IMR-90 (cell line): Measurements from ENCODE around the gene FAM124A. TPM values are rescaled to one million over a fixed set of nuclear protein-coding genes. Genes with fewer than 3 reads are reported as not detected.

Experiments used
- ATAC-seq: fragments of 200-7000 bp; cut with Tn5 transposase; 2 replicates; pipeline ENCODE4 v1.9.1; 2020; ENCODE audit warnings: low read depth, mild to moderate bottlenecking, moderate library complexity
- BruUV-seq: library from RNA; stranded (reverse); fragments of 400-500 nt; replicated peaks from 2 replicates; lab custom pipeline; 2021; lab: Mats Ljungman, UMichigan
- CTCF ChIA-PET: fragments of 300-600 bp; formaldehyde crosslinking; extraction: SDS; loops from one replicate; lab custom pipeline; 2021; ENCODE audit warnings: antibody characterized with exemption; lab: Yijun Ruan, JAX
- POLR2A ChIA-PET: fragments of 300-600 bp; sonication (Branson Sonifier 250); formaldehyde crosslinking; loops from one replicate; lab custom pipeline; 2022; ENCODE audit warnings: antibody characterized with exemption; ENCODE audit not compliant: unreplicated experiment; lab: Charles Lee
- DNase-seq: peaks from one replicate; pipeline ENCODE4 v3.0.0; 2013
- H2AFZ ChIP-seq: replicated peaks from 2 replicates; pipeline ENCODE3; 2013; ENCODE audit warnings: low read length, mild to moderate bottlenecking; ENCODE audit not compliant: poor library complexity
- H2AK5ac ChIP-seq: 2 replicates; pipeline ENCODE4 v1.6.1; 2013; ENCODE audit warnings: low read depth, low read length, inconsistent platforms
- H2AK9ac ChIP-seq: replicated peaks from 2 replicates; pipeline ENCODE3; 2013; ENCODE audit warnings: mild to moderate bottlenecking, low read depth, low read length, moderate library complexity; ENCODE audit not compliant: poor library complexity
- H2BK120ac ChIP-seq: 2 replicates; pipeline ENCODE4 v1.6.1; 2013; ENCODE audit warnings: low read depth, low read length, inconsistent platforms
- H2BK15ac ChIP-seq: 3 replicates; pipeline ENCODE4 v1.6.1; 2013; ENCODE audit warnings: low read depth, low read length, inconsistent platforms
- H2BK20ac ChIP-seq: 2 replicates; pipeline ENCODE4 v1.6.1; 2013; ENCODE audit warnings: low read depth, mild to moderate bottlenecking, inconsistent platforms, low read length, moderate library complexity
- H2BK5ac ChIP-seq: 2 replicates; pipeline ENCODE4 v1.6.1; 2013; ENCODE audit warnings: mild to moderate bottlenecking, low read depth, low read length, inconsistent platforms; ENCODE audit not compliant: poor library complexity, severe bottlenecking
- H3K14ac ChIP-seq: replicated peaks from 2 replicates; pipeline ENCODE4 v1.6.1; 2013; ENCODE audit warnings: low read depth, low read length, inconsistent platforms
- H3K18ac ChIP-seq: 2 replicates; pipeline ENCODE4 v1.6.1; 2013; ENCODE audit warnings: low read depth, low read length, control low read depth
- H3K23ac ChIP-seq: 2 replicates; pipeline ENCODE4 v1.6.1; 2013; ENCODE audit warnings: low read depth, low read length, inconsistent platforms
- H3K27ac ChIP-seq: 2 replicates; pipeline ENCODE4 v1.5.1; 2013; ENCODE audit warnings: mild to moderate bottlenecking, control low read depth, low read length; ENCODE audit not compliant: insufficient read depth
- H3K27me3 ChIP-seq: 2 replicates; pipeline ENCODE4 v1.6.1; 2013; ENCODE audit warnings: low read length; ENCODE audit not compliant: control insufficient read depth, insufficient read depth
- H3K36me3 ChIP-seq: 2 replicates; pipeline ENCODE4 v1.6.1; 2013; ENCODE audit warnings: low read length, mixed read lengths; ENCODE audit not compliant: control insufficient read depth, insufficient read depth
- H3K4ac ChIP-seq: 2 replicates; pipeline ENCODE4 v1.6.1; 2013; ENCODE audit warnings: low read depth, low read length, inconsistent platforms
- H3K4me1 ChIP-seq: 2 replicates; pipeline ENCODE4 v1.6.1; 2013; ENCODE audit warnings: low read length, mixed read lengths; ENCODE audit not compliant: control insufficient read depth, insufficient read depth
- H3K4me2 ChIP-seq: 2 replicates; pipeline ENCODE4 v1.6.1; 2013; ENCODE audit warnings: low read depth, mild to moderate bottlenecking, control low read depth, low read length, moderate library complexity
- H3K4me3 ChIP-seq: 2 replicates; pipeline ENCODE4 v1.5.1; 2013; ENCODE audit warnings: low read depth, mild to moderate bottlenecking, control low read depth, low read length, moderate library complexity; ENCODE audit not compliant: insufficient read depth
- H3K56ac ChIP-seq: 2 replicates; pipeline ENCODE4 v1.6.1; 2013; ENCODE audit warnings: low read length, inconsistent platforms; ENCODE audit not compliant: insufficient read depth; ENCODE audit errors: extremely low read depth
- H3K79me1 ChIP-seq, 2 experiments: 2 replicates each; pipeline ENCODE4 v1.6.1; 2013; ENCODE audit warnings: low read length in 2 of 2, inconsistent platforms in 1 of 2, low read depth in 1 of 2
- H3K9ac ChIP-seq: 2 replicates; pipeline ENCODE4 v1.6.1; 2013; ENCODE audit warnings: low read depth, low read length, control low read depth
- H3K9me1 ChIP-seq: 2 replicates; pipeline ENCODE4 v1.6.1; 2013; ENCODE audit warnings: low read length, inconsistent platforms; ENCODE audit not compliant: insufficient read depth
- H3K9me3 ChIP-seq: 2 replicates; pipeline ENCODE4 v1.6.1; 2013; ENCODE audit warnings: low read length; ENCODE audit not compliant: control insufficient read depth, insufficient read depth
- H4K20me1 ChIP-seq: 2 replicates; pipeline ENCODE4 v1.6.1; 2013; ENCODE audit warnings: low read length, inconsistent platforms; ENCODE audit not compliant: insufficient read depth
- H4K5ac ChIP-seq: 2 replicates; pipeline ENCODE4 v1.6.1; 2013; ENCODE audit warnings: mild to moderate bottlenecking, low read depth, low read length, control low read depth
- H4K8ac ChIP-seq, 2 experiments: 2 replicates each; pipeline ENCODE4 v1.6.1; 2013; ENCODE audit warnings: low read depth in 2 of 2, low read length in 2 of 2, control low read depth in 1 of 2, inconsistent platforms in 1 of 2
- H4K91ac ChIP-seq: 2 replicates; pipeline ENCODE4 v1.6.1; 2013; ENCODE audit warnings: low read depth, low read length, inconsistent platforms; ENCODE audit not compliant: insufficient read depth
- CHD1 ChIP-seq: IDR thresholded peaks from 2 replicates; pipeline ENCODE4 v1.6.1; 2012; ENCODE audit warnings: low read depth, low read length, improper control_type of control experiment
- FOS ChIP-seq: fragments of 150-350 bp; IDR thresholded peaks from 2 replicates; pipeline ENCODE4 v1.6.1; 2016; ENCODE audit warnings: low read depth, low read length
- MAFK ChIP-seq: IDR thresholded peaks from 2 replicates; pipeline ENCODE4 v1.6.1; 2012; ENCODE audit warnings: low read depth, low read length, improper control_type of control experiment
- SMC3 ChIP-seq: fragments of 150-350 bp; IDR thresholded peaks from 2 replicates; pipeline ENCODE4 v1.6.1; 2016; ENCODE audit warnings: low read depth, mild to moderate bottlenecking, antibody characterized with exemption, low read length, moderate library complexity
- WGBS, 2 experiments: methylation state at CpG; one replicate each; pipeline versions ENCODE4 v1.1.5 to v1.1.7; 2013; ENCODE audit warnings: missing lambda C conversion rate in 2 of 2; ENCODE audit not compliant: insufficient read length in 1 of 2; ENCODE audit errors: extremely low coverage in 2 of 2; 5-methylcytosine and 5-hydroxymethylcytosine counted together
- dilution Hi-C: fragments of 300-500 bp; cut with HindIII; formaldehyde crosslinking; loops from one replicate; pipeline ENCODE4 v1.14.3; 2018; ENCODE audit warnings: low sequenced_read_pairs; ENCODE audit not compliant: unreplicated experiment
- in situ Hi-C: fragments of 300-500 bp; cut with MboI; formaldehyde crosslinking; loops from 3 replicates; pipeline ENCODE4 v1.14.3; 2019; ENCODE audit warnings: low sequenced_read_pairs, inconsistent platforms, mixed read lengths
- intact Hi-C: fragments of 100-400 bp; cut with micrococcal nuclease; formaldehyde crosslinking; loops from 2 replicates; pipeline ENCODE4 v1.10.0; 2022
- polyA plus RNA-seq, 3 experiments: library from polyadenylated mRNA; depleted of rRNA; stranded (reverse); fragments of >200 nt; gene quantifications; 2 replicates each; pipeline ENCODE4 v1.2.3, GENCODE V29; 2012; ENCODE audit warnings: low replicate concordance in 1 of 3
- total RNA-seq: library from RNA; depleted of rRNA; stranded (reverse); fragments of >200 nt; gene quantifications from 2 replicates; pipeline ENCODE4 v1.2.3, GENCODE V29; 2012
- TF ChIP-seq, protein P1 (sequence below): conservative IDR thresholded peaks from 2 replicates; pipeline ENCODE4 v1.5.1; 2012; ENCODE audit warnings: mild to moderate bottlenecking, low read depth, low read length, improper control_type of control experiment

The FAM124A gene
- total and polyA plus RNA-seq, 2 of the 4 experiments (the other 2 are of a cell fraction) = 0.03 TPM; not detected in 1

DNA sequence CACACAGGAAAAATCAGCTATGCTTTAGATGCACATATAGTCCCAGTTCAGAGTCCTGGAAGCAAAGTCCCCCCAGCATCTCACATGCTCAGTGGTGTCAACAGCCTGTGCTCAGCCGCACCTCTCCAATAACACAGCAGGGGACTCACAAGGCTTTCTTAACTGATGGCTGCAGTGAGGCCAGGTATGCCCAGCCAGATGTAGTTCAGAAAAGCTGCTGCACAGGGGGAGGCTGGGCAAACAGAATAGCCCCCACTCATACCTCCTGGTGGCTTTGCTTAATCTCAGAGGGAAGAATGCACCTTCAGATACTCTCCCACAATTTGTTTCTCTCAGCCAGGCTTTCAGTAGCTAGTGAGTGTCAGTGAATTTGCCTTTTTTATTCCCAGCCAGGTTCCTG lies 33.4 kb downstream of the FAM124A start:
- 80% methylated on average over 1 of the region's 1 CpG; no CpG with 5 or more reads in 1 of the 2 experiments for WGBS, 2 experiments
- no peak overlapping the region for H3K4me2 ChIP-seq
- H4K8ac ChIP-seq = no peak overlapping the region
- no peak overlapping the region for H2BK5ac ChIP-seq
- no peak overlapping the region for H2AK5ac ChIP-seq
- ATAC-seq (no peak), DNase-seq (no peak)
- H2BK15ac ChIP-seq = no peak overlapping the region
- intact Hi-C loops = no loop called here
- no peaks in the 10 kb centered on the region for H3K79me1 ChIP-seq
- no peak overlapping the region for H3K27ac ChIP-seq
- no peak overlapping the region for H2AK9ac ChIP-seq
- H3K14ac ChIP-seq = no peak overlapping the region
- dilution Hi-C loops = no loop called here
- in situ Hi-C loops = no loop called here
- H2AFZ ChIP-seq = no peak overlapping the region
- no peaks in the 10 kb centered on the region for H4K20me1 ChIP-seq
- H4K91ac ChIP-seq = no peak overlapping the region
- H3K9me1 ChIP-seq = no peaks in the 10 kb centered on the region
- no peaks in the 10 kb centered on the region for H3K9me3 ChIP-seq
- POLR2A ChIA-PET = no interaction called here
- no peak overlapping the region for H4K5ac ChIP-seq
- H3K36me3 ChIP-seq = no peaks in the 10 kb centered on the region
- no peak overlapping the region for H3K9ac ChIP-seq
- TF ChIP-seq SMC3 = no peak
- TF ChIP-seq CHD1 = no peak
- TF ChIP-seq FOS = no peak
- TF ChIP-seq, protein P1, sequence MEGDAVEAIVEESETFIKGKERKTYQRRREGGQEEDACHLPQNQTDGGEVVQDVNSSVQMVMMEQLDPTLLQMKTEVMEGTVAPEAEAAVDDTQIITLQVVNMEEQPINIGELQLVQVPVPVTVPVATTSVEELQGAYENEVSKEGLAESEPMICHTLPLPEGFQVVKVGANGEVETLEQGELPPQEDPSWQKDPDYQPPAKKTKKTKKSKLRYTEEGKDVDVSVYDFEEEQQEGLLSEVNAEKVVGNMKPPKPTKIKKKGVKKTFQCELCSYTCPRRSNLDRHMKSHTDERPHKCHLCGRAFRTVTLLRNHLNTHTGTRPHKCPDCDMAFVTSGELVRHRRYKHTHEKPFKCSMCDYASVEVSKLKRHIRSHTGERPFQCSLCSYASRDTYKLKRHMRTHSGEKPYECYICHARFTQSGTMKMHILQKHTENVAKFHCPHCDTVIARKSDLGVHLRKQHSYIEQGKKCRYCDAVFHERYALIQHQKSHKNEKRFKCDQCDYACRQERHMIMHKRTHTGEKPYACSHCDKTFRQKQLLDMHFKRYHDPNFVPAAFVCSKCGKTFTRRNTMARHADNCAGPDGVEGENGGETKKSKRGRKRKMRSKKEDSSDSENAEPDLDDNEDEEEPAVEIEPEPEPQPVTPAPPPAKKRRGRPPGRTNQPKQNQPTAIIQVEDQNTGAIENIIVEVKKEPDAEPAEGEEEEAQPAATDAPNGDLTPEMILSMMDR = no peak
- TF ChIP-seq MAFK = no peak
- H2BK120ac ChIP-seq = no peak overlapping the region
- CTCF ChIA-PET = no interaction called here
- H3K4me1 ChIP-seq = no peaks in the 10 kb centered on the region
- no peak overlapping the region for H2BK20ac ChIP-seq
- H3K18ac ChIP-seq = no peak overlapping the region
- H3K4me3 ChIP-seq = no peak overlapping the region
- H3K4ac ChIP-seq = no peak overlapping the region
- no peak overlapping the region for H3K23ac ChIP-seq
- H3K56ac ChIP-seq = no peak overlapping the region
- H3K27me3 ChIP-seq = peaks cover 18% of the 10 kb centered on the region
- no TSS peak for BruUV-seq
